ENCODE data around the gene ARID1B. TPM values are rescaled to one million over a fixed set of nuclear protein-coding genes. Genes with fewer than 3 reads are reported as not detected.

ARID1B gene
- total and polyA plus RNA-seq, 2 donors (not counting 1 experiment from before 2014, with no cell fraction given), result 47.2 to 280 TPM

- Mint-ChIP-seq H3K4me3 (peak overlapping the region; percentile 0), H3K9me3 (ENCODE audit: insufficient read depth) (no peaks in the 10 kb centered on the region), H3K4me1 (peaks cover 72% of the 10 kb centered on the region), H3K27me3 (no peaks in the 10 kb centered on the region), H3K27ac (peak overlapping the region; percentile 28)
- Histone ChIP-seq H3K4me1 (ENCODE audit: control insufficient read depth in 2 of 2, insufficient read depth in 2 of 2, low read length in 2 of 2) (peaks cover 26 to 47% of the 10 kb centered on the region in 2 donors), H3K9me3 (ENCODE audit: control extremely low read depth in 1 of 3, control insufficient read depth in 2 of 3, insufficient read depth in 1 of 3, low read length in 2 of 3) (no peaks in the 10 kb centered on the region), H3K9ac (ENCODE audit: low read length) (no peak overlapping the region), H3K27ac (ENCODE audit: low read length in 2 of 2) (peak overlapping the region in 1 of 2 donors; percentile 7), H2AFZ (ENCODE audit: insufficient read depth, low read depth, low read length, poor library complexity, severe bottlenecking) (no peak overlapping the region), H3K27me3 (replicated peaks in 1 of 4; ENCODE audit: control extremely low read depth in 1 of 4, control insufficient read depth in 3 of 4, insufficient read depth in 4 of 4, low read length in 3 of 4) (no peaks in the 10 kb centered on the region), H3K4me3 (ENCODE audit: control extremely low read depth in 1 of 5, extremely low read depth in 1 of 5, insufficient read depth in 1 of 5, low read depth in 2 of 5, low read length in 4 of 5) (no peak overlapping the region), H3K4me2 (replicated peaks; ENCODE audit: low read depth, low read length, poor library complexity, severe bottlenecking) (no peak overlapping the region), H3K36me3 (replicated peaks in 1 of 2; ENCODE audit: control extremely low read depth in 1 of 2, control insufficient read depth in 1 of 2, extremely low read depth in 1 of 2, insufficient read depth in 2 of 2, low read length in 1 of 2) (no peaks in the 10 kb centered on the region), H3K79me2 (ENCODE audit: control insufficient read depth, insufficient read depth, low read length) (peaks cover 100% of the 10 kb centered on the region), H4K20me1 (ENCODE audit: control insufficient read depth, insufficient read depth, low read length, poor library complexity, severe bottlenecking) (peaks cover 76% of the 10 kb centered on the region)
- TF ChIP-seq CTCF (IDR thresholded peaks at IDR 0.05) (no peak), EZH2 (IDR thresholded peaks at IDR 0.05; ENCODE audit: borderline replicate concordance, insufficient read depth, low read depth, low read length, poor library complexity, severe bottlenecking) (no peak)
- WGBS (ENCODE audit: insufficient coverage), result 76% methylated on average over 4 of the region's 5 CpGs
- ATAC-seq (ENCODE audit: low read depth) (peak; percentile 36), DNase-seq (no peak)
- CTCF ChIA-PET, result interaction anchor here (1.1 to 1.3 kb wide), 2 partner anchors 17 to 77 kb away, joined by 3 to 4 read pairs; no protein-coding TSS in a partner anchor
- POLR2A ChIA-PET, result no interaction called here
- intact Hi-C loops (cut with micrococcal nuclease), result no loop called here
Measured at GRCh38 chr6:156969233-156969632, 192.1 kb downstream of the ARID1B start.

- Histone ChIP-seq H3K9ac (ENCODE audit: low read length) (no peak overlapping the region), H4K20me1 (ENCODE audit: control insufficient read depth, insufficient read depth, low read length, poor library complexity, severe bottlenecking) (peaks cover 67% of the 10 kb centered on the region), H3K9me3 (ENCODE audit: control extremely low read depth in 1 of 3, control insufficient read depth in 2 of 3, insufficient read depth in 1 of 3, low read length in 2 of 3) (no peaks in the 10 kb centered on the region), H2AFZ (ENCODE audit: insufficient read depth, low read depth, low read length, poor library complexity, severe bottlenecking) (no peak overlapping the region), H3K27ac (ENCODE audit: low read length in 2 of 2) (peak overlapping the region in 1 of 2 donors; percentile 52), H3K4me3 (ENCODE audit: control extremely low read depth in 1 of 5, extremely low read depth in 1 of 5, insufficient read depth in 1 of 5, low read depth in 2 of 5, low read length in 4 of 5) (no peak overlapping the region), H3K36me3 (replicated peaks in 1 of 2; ENCODE audit: control extremely low read depth in 1 of 2, control insufficient read depth in 1 of 2, extremely low read depth in 1 of 2, insufficient read depth in 2 of 2, low read length in 1 of 2) (no peaks in the 10 kb centered on the region), H3K27me3 (replicated peaks in 1 of 4; ENCODE audit: control extremely low read depth in 1 of 4, control insufficient read depth in 3 of 4, insufficient read depth in 4 of 4, low read length in 3 of 4) (no peaks in the 10 kb centered on the region), H3K79me2 (ENCODE audit: control insufficient read depth, insufficient read depth, low read length) (peaks cover 100% of the 10 kb centered on the region), H3K4me2 (replicated peaks; ENCODE audit: low read depth, low read length, poor library complexity, severe bottlenecking) (no peak overlapping the region), H3K4me1 (ENCODE audit: control insufficient read depth in 2 of 2, insufficient read depth in 2 of 2, low read length in 2 of 2) (peaks cover 39 to 60% of the 10 kb centered on the region in 2 donors)
- H3K27ac Mint-ChIP-seq, result no peak overlapping the region
- H3K27me3 Mint-ChIP-seq, result no peaks in the 10 kb centered on the region
- H3K4me3 Mint-ChIP-seq, result no peak overlapping the region
- POLR2A ChIA-PET, result no interaction called here
- H3K9me3 Mint-ChIP-seq (ENCODE audit: insufficient read depth), result no peaks in the 10 kb centered on the region
- intact Hi-C loops (cut with micrococcal nuclease), result loop anchor here (5.0 kb wide), 1 partner anchor 33 kb away; no protein-coding TSS in a partner anchor
- ATAC-seq (ENCODE audit: low read depth) (no peak), DNase-seq (no peak)
- H3K4me1 Mint-ChIP-seq, result peaks cover 76% of the 10 kb centered on the region
- CTCF ChIA-PET, result interaction anchor here (1.3 kb wide), 1 partner anchor 45 kb away, joined by 4 read pairs; no protein-coding TSS in a partner anchor
- no CpG with 5 or more reads among the region's 2 CpGs for WGBS (ENCODE audit: insufficient coverage)
- TF ChIP-seq CTCF (IDR thresholded peaks at IDR 0.05), result no peak
- TF ChIP-seq EZH2 (IDR thresholded peaks at IDR 0.05; ENCODE audit: borderline replicate concordance, insufficient read depth, low read depth, low read length, poor library complexity, severe bottlenecking), result no peak
Measured at GRCh38 chr6:156970595-156971112, 193.5 kb downstream of the ARID1B start.
